ENCODE results near the gene RPH3AL.

- TF ChIP-seq POLR2A (IDR thresholded peaks at IDR 0.05): no peak
- TF ChIP-seq, protein P1, sequence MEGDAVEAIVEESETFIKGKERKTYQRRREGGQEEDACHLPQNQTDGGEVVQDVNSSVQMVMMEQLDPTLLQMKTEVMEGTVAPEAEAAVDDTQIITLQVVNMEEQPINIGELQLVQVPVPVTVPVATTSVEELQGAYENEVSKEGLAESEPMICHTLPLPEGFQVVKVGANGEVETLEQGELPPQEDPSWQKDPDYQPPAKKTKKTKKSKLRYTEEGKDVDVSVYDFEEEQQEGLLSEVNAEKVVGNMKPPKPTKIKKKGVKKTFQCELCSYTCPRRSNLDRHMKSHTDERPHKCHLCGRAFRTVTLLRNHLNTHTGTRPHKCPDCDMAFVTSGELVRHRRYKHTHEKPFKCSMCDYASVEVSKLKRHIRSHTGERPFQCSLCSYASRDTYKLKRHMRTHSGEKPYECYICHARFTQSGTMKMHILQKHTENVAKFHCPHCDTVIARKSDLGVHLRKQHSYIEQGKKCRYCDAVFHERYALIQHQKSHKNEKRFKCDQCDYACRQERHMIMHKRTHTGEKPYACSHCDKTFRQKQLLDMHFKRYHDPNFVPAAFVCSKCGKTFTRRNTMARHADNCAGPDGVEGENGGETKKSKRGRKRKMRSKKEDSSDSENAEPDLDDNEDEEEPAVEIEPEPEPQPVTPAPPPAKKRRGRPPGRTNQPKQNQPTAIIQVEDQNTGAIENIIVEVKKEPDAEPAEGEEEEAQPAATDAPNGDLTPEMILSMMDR (IDR thresholded peaks at IDR 0.05): no peak
Observed at GRCh38 chr17:304461-304860, 48.1 kb downstream of the RPH3AL start.
